ENCODE data around the gene BEST1. TPM values are rescaled to one million over a fixed set of nuclear protein-coding genes. Genes with fewer than 3 reads are reported as not detected.
A peak's percentile ranks its signal among the peaks of the same experiment; 100 is the strongest.

Gene BEST1
- total RNA-seq, 2 donors from 2014 or later = 1.5 to 18.0 TPM

GRCh38 chr11:61969838-61970662 lies 19.9 kb downstream of the BEST1 start:
- H3K9me3 ChIP-seq = no peaks in the 10 kb centered on the region
- no peak overlapping the region for H3K4me3 ChIP-seq
- intact Hi-C loops (cut with DNase I) = loop anchor here (5.0 kb wide), 1 partner anchor 153 kb away; the partner anchor contains the start of gene FADS1
- H3K36me3 ChIP-seq = peaks cover 0 to 5% of the 10 kb centered on the region in 2 donors
- peaks cover 30% of the 10 kb centered on the region for H3K4me1 ChIP-seq (replicated peaks)
- no peak for DNase-seq (ENCODE audit: low spot score)
- peak; percentile 7 for TF ChIP-seq POLR2AphosphoS5 (IDR thresholded peaks at IDR 0.05)
- TF ChIP-seq CTCF (IDR thresholded peaks at IDR 0.05) = no peak
- peak overlapping the region; percentile 96 for H3K27ac ChIP-seq
- no peaks in the 10 kb centered on the region for H3K27me3 ChIP-seq (replicated peaks; ENCODE audit: insufficient read depth)
- 71% methylated on average over 2 of the region's 2 CpGs for WGBS

- peak; percentile 95 for TF ChIP-seq POLR2AphosphoS5 (IDR thresholded peaks at IDR 0.05)
- no peak for TF ChIP-seq POLR2A (IDR thresholded peaks at IDR 0.05)
- H3K27me3 ChIP-seq (replicated peaks; ENCODE audit: insufficient read depth) = no peaks in the 10 kb centered on the region
- 9% methylated on average over 16 of the region's 16 CpGs for WGBS
- DNase-seq (ENCODE audit: low spot score) = peak; percentile 98
- H3K36me3 ChIP-seq = no peaks in the 10 kb centered on the region
- no peaks in the 10 kb centered on the region for H3K9me3 ChIP-seq
- H3K27ac ChIP-seq = peak overlapping the region; percentile 96
- H3K4me3 ChIP-seq = no peak overlapping the region
- intact Hi-C loops (cut with DNase I) = loop anchor here (5.0 kb wide), 1 partner anchor 154 kb away; the partner anchor contains the start of gene FADS1
- peaks cover 30% of the 10 kb centered on the region for H3K4me1 ChIP-seq (replicated peaks)
Measured at GRCh38 chr11:61971248-61972111, 21.3 kb downstream of the BEST1 start.

- intact Hi-C loops (cut with DNase I) = loop anchor here (5.0 kb wide), 1 partner anchor 155 kb away; the partner anchor contains the start of gene FADS1
- no peak for DNase-seq (ENCODE audit: low spot score)
- Histone ChIP-seq H3K4me1 (replicated peaks) (peaks cover 30% of the 10 kb centered on the region), H3K9me3 (no peaks in the 10 kb centered on the region), H3K36me3 (no peaks in the 10 kb centered on the region), H3K27me3 (replicated peaks; ENCODE audit: insufficient read depth) (no peaks in the 10 kb centered on the region), H3K4me3 (no peak overlapping the region), H3K27ac (peak overlapping the region; percentile 96)
- TF ChIP-seq POLR2A (IDR thresholded peaks at IDR 0.05) (no peak), CTCF (IDR thresholded peaks at IDR 0.05) (no peak), POLR2AphosphoS5 (IDR thresholded peaks at IDR 0.05) (no peak)
- WGBS = 17% methylated on average over 7 of the region's 7 CpGs
Measured at GRCh38 chr11:61972112-61972671, 22.0 kb downstream of the BEST1 start.

- Histone ChIP-seq H3K9me3 (no peaks in the 10 kb centered on the region), H3K4me1 (replicated peaks) (peaks cover 33% of the 10 kb centered on the region), H3K27ac (peak overlapping the region; percentile 96), H3K36me3 (no peaks in the 10 kb centered on the region), H3K4me3 (no peak overlapping the region), H3K27me3 (replicated peaks; ENCODE audit: insufficient read depth) (no peaks in the 10 kb centered on the region)
- TF ChIP-seq POLR2AphosphoS5 (IDR thresholded peaks at IDR 0.05) (peak; percentile 89), CTCF (IDR thresholded peaks at IDR 0.05) (no peak)
- WGBS = 30% methylated on average over 11 of the region's 11 CpGs
- DNase-seq (ENCODE audit: low spot score) = peak; percentile 69
- intact Hi-C loops (cut with DNase I) = loop anchor here (5.0 kb wide), 1 partner anchor 156 kb away; the partner anchor contains the start of gene FADS1
Measured at GRCh38 chr11:61972672-61973475, 22.7 kb downstream of the BEST1 start.
